Endodermal cell (in vitro differentiated cells): ENCODE data around the gene TTLL12. TPM values are rescaled to one million over a fixed set of nuclear protein-coding genes. Genes with fewer than 3 reads are reported as not detected.

Source experiments
- DNase-seq: peaks from one replicate; pipeline ENCODE4 v3.0.0-alpha.2; 2017
- H3K27ac ChIP-seq: 2 replicates; pipeline ENCODE4 v1.5.1; 2013; ENCODE audit warnings: mild to moderate bottlenecking, low read depth, low read length, moderate library complexity
- H3K27me3 ChIP-seq: 2 replicates; pipeline ENCODE4 v1.6.1; 2013; ENCODE audit warnings: mild to moderate bottlenecking, low read length, moderate library complexity; ENCODE audit not compliant: insufficient read depth, control insufficient read depth, poor library complexity, severe bottlenecking
- H3K36me3 ChIP-seq: 2 replicates; pipeline ENCODE4 v1.7.0; 2013; ENCODE audit warnings: mild to moderate bottlenecking, low read length, moderate library complexity; ENCODE audit not compliant: control insufficient read depth, insufficient read depth
- H3K4me1 ChIP-seq: one replicate; pipeline ENCODE4 v1.7.0; 2013; ENCODE audit warnings: low read length; ENCODE audit not compliant: control insufficient read depth, insufficient read depth
- H3K4me3 ChIP-seq: 2 replicates; pipeline ENCODE4 v1.5.1; 2013; ENCODE audit warnings: mild to moderate bottlenecking, low read length, moderate library complexity
- H3K9ac ChIP-seq: 2 replicates; pipeline ENCODE4 v1.6.1; 2013; ENCODE audit warnings: mild to moderate bottlenecking, low read length, moderate library complexity; ENCODE audit not compliant: poor library complexity, severe bottlenecking; ENCODE audit errors: extremely low read depth
- H3K9me3 ChIP-seq: 2 replicates; pipeline ENCODE4 v1.6.1; 2013; ENCODE audit warnings: mild to moderate bottlenecking, low read length, moderate library complexity; ENCODE audit not compliant: control insufficient read depth
- H3K27ac Mint-ChIP-seq: 2 replicates; pipeline ENCODE4 v1.8.0; 2020; ENCODE audit warnings: mixed read lengths
- H3K27me3 Mint-ChIP-seq: 2 replicates; pipeline ENCODE4 v1.8.0; 2021; ENCODE audit warnings: mild to moderate bottlenecking, mixed read lengths; ENCODE audit not compliant: insufficient read depth
- H3K36me3 Mint-ChIP-seq: 2 replicates; pipeline ENCODE4 v1.8.0; 2020; ENCODE audit warnings: low read depth, mixed read lengths
- H3K4me1 Mint-ChIP-seq: 2 replicates; pipeline ENCODE4 v1.8.0; 2020; ENCODE audit warnings: mixed read lengths
- H3K4me3 Mint-ChIP-seq: 2 replicates; pipeline ENCODE4 v1.8.0; 2020; ENCODE audit warnings: mild to moderate bottlenecking, moderate library complexity, mixed read lengths
- H3K9me3 Mint-ChIP-seq: 2 replicates; pipeline ENCODE4 v1.8.0; 2020; ENCODE audit warnings: mild to moderate bottlenecking, mixed read lengths
- WGBS, 2 experiments: methylation state at CpG; one replicate each; pipeline versions ENCODE4 v1.1.5 to v1.1.7; 2013; ENCODE audit warnings: missing lambda C conversion rate in 2 of 2, mixed read lengths in 1 of 2; ENCODE audit not compliant: insufficient coverage in 1 of 2, insufficient read length in 1 of 2; 5-methylcytosine and 5-hydroxymethylcytosine counted together
- total RNA-seq, 2 donors: library from RNA; stranded (reverse); fragmentation: NEBNext Ultra II Directional in 1 of 2; extraction: Animal tissue kit (Norgen Biotek cat#: 25700) in 1 of 2; gene quantifications; 2 replicates in 1 of 2; 3 replicates in 1 of 2; pipeline ENCODE4 v1.2.1, GENCODE V29; 2021
- TF ChIP-seq, protein P1 (sequence below): fragments of 200-600 bp; sonication (generic); conservative IDR thresholded peaks from 2 replicates; pipeline ENCODE4 v1.5.0; 2021; ENCODE audit warnings: antibody characterized with exemption, mild to moderate bottlenecking

TTLL12 gene
- total RNA-seq, 2 donors from 2014 or later = 49.8 to 71.0 TPM

DNA sequence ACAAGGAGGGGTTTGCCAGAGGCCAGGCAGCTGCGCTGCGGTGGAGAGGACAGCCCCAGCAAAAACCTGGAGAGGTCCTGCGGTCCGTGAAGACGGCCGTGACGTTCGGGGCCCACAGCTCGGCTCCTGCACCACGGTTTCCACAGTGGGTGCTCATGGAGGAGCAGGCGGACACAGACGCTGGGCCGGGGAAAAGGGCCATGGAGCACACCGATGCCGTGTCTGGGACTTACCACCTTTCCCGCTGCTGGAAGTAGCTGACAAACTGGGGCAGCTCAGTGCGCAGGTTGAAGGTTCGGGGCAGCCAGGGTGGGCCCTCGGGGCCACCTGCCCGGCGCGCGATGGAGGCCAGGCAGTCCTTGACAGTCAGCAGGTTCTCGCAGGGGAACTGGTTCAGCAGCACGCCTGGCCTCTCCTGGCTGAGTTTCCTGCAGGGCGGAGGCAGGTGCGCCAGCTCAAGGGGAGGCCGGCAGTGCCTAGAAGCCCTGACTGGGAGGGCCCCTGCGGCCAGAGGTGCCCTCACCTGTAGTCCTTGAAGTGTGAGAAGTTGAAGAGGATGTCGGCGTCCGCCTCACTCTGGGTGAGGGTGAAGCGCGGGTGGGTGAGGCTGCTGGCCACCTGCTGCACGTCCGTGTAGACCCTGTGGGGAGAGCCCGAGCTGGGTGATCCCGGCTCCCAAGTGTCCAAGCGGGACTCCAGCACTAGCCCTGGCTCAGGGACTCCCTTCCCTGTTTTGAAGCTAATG lies 12.8 kb downstream of the TTLL12 start:
- Histone ChIP-seq H3K27me3 (no peaks in the 10 kb centered on the region), H3K36me3 (peaks cover 42% of the 10 kb centered on the region), H3K9ac (no peak overlapping the region), H3K4me3 (no peak overlapping the region), H3K4me1 (no peaks in the 10 kb centered on the region), H3K9me3 (no peaks in the 10 kb centered on the region), H3K27ac (no peak overlapping the region)
- TF ChIP-seq, protein P1, sequence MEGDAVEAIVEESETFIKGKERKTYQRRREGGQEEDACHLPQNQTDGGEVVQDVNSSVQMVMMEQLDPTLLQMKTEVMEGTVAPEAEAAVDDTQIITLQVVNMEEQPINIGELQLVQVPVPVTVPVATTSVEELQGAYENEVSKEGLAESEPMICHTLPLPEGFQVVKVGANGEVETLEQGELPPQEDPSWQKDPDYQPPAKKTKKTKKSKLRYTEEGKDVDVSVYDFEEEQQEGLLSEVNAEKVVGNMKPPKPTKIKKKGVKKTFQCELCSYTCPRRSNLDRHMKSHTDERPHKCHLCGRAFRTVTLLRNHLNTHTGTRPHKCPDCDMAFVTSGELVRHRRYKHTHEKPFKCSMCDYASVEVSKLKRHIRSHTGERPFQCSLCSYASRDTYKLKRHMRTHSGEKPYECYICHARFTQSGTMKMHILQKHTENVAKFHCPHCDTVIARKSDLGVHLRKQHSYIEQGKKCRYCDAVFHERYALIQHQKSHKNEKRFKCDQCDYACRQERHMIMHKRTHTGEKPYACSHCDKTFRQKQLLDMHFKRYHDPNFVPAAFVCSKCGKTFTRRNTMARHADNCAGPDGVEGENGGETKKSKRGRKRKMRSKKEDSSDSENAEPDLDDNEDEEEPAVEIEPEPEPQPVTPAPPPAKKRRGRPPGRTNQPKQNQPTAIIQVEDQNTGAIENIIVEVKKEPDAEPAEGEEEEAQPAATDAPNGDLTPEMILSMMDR = no peak
- H3K4me1 Mint-ChIP-seq = no peaks in the 10 kb centered on the region
- WGBS, 2 experiments = 96 to 97% methylated on average over 17 to 39 of the region's 39 CpGs
- no peaks in the 10 kb centered on the region for H3K27me3 Mint-ChIP-seq
- DNase-seq = no peak
- no peaks in the 10 kb centered on the region for H3K9me3 Mint-ChIP-seq
- no peak overlapping the region for H3K4me3 Mint-ChIP-seq
- peaks cover 59% of the 10 kb centered on the region for H3K36me3 Mint-ChIP-seq
- H3K27ac Mint-ChIP-seq = no peak overlapping the region

DNA sequence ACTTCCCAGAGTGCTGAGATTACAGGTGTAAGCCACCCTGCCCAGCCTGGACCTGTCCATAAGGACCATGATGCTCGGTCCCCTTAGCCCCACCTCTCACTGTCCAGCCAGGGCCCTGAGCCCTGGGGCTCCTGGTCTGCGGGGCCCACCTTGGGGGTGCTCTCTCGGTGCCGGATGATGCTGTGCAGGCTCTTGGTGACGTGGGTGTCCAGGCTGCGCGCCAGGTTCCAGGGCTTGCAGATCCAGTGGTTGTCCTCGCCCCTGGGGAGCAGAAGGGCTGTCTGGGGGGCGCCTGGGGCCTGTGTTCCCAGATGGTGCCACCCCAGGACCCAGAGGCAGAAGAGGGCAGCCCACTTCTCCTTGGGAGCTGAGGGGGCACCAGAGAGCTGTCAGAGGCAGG lies 13.4 kb downstream of the TTLL12 start:
- Histone ChIP-seq H3K9ac (no peak overlapping the region), H3K27me3 (no peaks in the 10 kb centered on the region), H3K9me3 (no peaks in the 10 kb centered on the region), H3K4me3 (no peak overlapping the region), H3K36me3 (peaks cover 36% of the 10 kb centered on the region), H3K27ac (no peak overlapping the region), H3K4me1 (no peaks in the 10 kb centered on the region)
- no peak for DNase-seq
- H3K4me1 Mint-ChIP-seq = no peaks in the 10 kb centered on the region
- TF ChIP-seq, protein P1 = no peak
- peaks cover 57% of the 10 kb centered on the region for H3K36me3 Mint-ChIP-seq
- H3K9me3 Mint-ChIP-seq = no peaks in the 10 kb centered on the region
- no peak overlapping the region for H3K4me3 Mint-ChIP-seq
- H3K27ac Mint-ChIP-seq = no peak overlapping the region
- H3K27me3 Mint-ChIP-seq = no peaks in the 10 kb centered on the region
- WGBS, 2 experiments = 96 to 97% methylated on average over 6 to 9 of the region's 9 CpGs

DNA sequence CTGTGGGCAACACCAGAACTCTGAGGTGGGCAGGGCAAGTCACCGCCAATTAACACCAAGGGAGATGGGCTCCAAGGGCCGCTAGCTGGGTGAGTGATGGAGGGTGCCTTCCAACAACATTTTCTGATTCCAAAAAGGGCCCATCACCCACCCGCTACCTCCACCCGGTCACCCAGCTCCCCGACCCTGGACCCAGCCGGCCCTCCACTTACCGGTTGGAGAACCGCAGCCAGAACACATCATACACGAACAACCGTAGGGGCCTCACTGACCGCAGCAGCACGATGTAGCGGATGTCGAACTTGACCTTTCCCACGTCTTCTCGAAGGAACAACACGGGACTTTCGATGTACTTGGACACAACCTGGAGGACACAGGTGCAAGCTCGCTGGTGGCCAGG lies 14.7 kb downstream of the TTLL12 start:
- Histone ChIP-seq H3K4me1 (no peaks in the 10 kb centered on the region), H3K4me3 (no peak overlapping the region), H3K27me3 (no peaks in the 10 kb centered on the region), H3K9me3 (no peaks in the 10 kb centered on the region), H3K27ac (no peak overlapping the region), H3K36me3 (peaks cover 35% of the 10 kb centered on the region), H3K9ac (no peak overlapping the region)
- H3K36me3 Mint-ChIP-seq = peaks cover 56% of the 10 kb centered on the region
- H3K27ac Mint-ChIP-seq = no peak overlapping the region
- DNase-seq = no peak
- H3K4me3 Mint-ChIP-seq = no peak overlapping the region
- WGBS, 2 experiments = 95% methylated on average over 19 of the region's 19 CpGs
- H3K4me1 Mint-ChIP-seq = no peaks in the 10 kb centered on the region
- H3K27me3 Mint-ChIP-seq = no peaks in the 10 kb centered on the region
- no peaks in the 10 kb centered on the region for H3K9me3 Mint-ChIP-seq
- TF ChIP-seq, protein P1 = no peak
